Central memory CD4-positive, alpha-beta T cell (primary cell): Measurements from ENCODE around the gene DGKB.

Experiments used
- DNase-seq: peaks from one replicate; pipeline ENCODE4 v3.0.0; 2022

The DGKB gene

DNA sequence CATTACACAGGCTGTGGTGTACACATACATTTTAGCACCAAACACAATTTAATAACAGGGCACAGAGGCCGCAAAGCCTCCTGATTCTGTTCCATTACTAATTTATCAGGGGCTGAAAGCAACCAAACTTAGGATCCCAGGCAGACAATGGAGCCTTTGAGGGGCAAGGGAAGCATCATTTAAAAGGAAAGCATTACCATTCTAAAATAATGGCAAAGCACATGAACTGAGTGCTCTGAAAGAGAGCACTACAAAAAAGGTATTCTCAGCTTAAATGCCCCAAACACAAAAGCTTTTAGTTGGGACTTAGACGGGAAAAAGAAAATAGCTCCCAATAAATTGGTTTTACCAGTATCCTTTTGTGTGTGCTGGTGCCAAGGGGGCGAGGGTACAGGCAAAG is 631.1 kb downstream of the DGKB start:
- DNase-seq: no peak

DNA sequence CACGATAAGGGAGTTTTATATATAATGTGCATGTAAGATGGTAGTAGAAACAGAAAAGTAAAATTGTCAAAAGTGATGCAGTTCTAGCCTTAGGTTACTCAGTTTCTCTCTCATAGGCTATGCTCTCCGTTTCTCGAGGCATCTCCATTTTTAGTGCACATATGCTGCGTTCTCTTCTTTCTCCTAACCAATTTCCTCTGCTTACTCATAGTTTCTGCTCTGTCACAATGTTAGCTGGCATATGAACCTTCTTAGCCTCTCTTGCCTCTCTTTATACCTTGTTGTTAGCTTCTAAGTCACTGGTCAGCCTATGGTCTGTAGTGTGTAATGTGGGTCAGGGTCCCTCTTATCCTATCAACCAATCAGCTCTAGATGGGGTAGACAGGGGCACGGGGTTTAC is 632.5 kb downstream of the DGKB start:
- DNase-seq: no peak

DNA sequence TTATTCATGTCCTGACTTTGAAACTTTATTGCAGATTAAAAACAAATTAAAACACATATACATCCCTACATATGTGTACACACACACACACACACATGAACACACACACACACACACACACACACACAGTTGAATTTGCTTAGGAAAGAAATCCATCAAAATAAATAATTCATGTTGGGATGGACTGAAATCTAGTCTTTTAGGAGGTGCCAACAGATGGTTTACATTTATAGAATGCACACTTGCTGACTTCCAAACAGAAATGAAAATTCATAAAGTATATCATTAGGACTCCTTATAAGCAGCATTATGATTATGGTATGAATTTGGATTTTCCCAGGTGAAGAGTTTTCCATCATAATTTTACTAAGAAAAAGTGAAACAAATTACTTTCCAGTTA is 642.5 kb downstream of the DGKB start:
- no peak for DNase-seq

DNA sequence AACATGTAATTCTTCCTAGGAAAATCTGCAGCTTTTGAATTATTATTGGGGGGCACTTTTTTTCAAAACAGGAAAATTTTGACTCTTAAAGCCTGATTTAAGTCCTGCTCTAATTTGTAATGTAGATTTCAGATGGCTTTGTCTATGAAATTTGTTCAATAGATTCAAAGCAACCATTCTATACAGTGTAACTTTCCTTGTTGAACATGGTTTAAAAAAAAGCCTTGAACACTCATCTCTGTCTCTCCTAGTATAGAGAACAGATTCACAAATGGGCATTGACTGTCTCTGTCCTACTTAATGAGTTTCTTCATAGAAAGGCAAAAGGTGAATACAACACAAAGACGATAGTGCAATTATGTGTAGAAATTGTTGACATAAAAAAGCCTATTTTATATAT is 643.7 kb downstream of the DGKB start:
- DNase-seq: no peak

DNA sequence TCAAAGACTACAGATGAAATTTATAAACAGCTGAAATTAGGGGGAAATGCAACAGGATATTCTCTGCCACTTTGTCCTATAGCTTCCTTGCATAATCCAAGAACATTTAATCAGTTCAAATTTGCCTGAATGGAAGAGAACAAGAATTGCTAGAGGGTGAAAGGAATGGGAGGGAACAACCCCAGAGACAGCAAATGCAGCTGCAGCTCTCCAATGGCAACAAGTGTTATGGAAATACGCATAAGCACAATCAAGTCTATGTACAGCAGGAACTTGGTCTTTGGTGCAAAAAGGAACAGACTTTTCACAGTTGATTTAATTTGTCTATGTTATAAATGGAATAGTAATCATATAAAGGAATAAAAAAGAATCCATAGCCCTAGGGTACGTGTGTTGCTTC is 644.1 kb downstream of the DGKB start:
- DNase-seq: no peak

DNA sequence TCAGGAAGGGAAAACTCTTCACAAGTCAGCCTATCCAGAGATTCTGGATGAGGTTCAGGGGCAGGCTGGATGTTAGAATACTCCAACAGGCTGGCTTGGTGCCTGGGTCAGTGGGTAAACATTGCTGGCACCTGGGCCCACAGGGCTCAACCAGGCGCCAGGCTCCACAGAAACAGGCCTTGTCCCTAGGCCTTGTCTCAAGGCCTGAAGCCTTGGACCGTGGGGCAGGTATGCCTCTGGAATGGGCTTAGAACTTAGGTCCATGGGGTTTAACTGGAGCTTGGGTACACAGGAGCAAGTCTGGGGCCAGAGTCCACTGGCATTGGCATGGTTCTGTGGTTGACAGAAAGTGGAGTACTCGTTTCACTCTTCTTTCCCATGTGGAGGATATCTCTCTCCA is 650.1 kb downstream of the DGKB start:
- no peak for DNase-seq

DNA sequence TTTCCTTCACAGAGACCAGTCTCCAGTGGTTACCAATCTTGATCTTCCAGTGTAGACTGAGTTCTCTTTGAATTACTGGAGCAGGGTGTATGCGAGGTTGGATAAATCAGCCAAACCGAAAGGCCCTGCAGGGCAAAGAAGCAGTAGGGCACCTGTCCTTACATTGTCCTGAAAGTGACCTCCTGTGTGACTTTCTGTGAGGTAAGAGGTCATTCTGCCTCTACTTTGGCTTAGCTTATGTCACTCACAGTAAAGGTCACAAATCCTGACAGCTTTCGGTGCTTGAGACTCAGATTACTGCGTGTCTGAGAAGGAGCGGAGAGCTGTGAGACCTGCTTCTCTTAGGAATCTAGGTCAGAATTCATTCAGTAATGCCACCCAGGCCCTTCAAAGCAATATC is 660.4 kb downstream of the DGKB start:
- no peak for DNase-seq

DNA sequence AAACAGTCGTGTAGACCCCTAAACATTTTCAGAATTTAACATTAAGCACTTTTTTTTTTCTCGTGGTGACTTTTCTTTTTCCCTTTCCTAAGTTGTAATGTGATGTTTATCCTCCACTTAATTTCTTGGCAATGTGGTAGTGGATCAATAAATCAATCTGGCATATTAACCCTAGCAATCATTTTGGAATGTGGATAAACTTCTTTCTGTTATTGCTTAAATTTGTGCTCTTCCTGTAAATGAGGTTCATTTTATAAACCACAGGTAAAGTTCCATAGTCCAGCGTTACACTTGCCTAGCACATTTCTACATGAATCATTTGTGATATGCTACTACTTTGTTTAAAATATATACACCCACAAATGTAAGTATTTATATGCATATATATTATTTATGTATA is 665.7 kb downstream of the DGKB start:
- DNase-seq: no peak

DNA sequence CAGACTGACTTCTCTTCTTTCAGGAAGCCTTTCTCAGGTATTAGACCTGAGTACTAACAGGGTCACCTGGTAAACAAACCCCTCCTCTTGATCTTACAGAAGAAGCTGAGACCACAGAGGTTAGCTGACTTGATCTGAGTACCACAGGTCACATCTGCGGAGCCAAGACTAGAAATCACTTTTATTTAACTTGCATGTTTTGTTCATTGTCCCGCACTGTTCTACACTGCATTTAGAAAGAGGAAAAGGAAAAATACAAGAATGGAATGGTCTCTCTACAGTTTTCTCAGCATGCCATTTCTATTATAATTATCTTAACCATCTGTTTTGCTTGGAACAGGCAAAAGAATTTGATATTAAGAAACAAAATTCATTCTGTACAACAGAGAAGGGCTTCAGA is 667.5 kb downstream of the DGKB start:
- DNase-seq: no peak

DNA sequence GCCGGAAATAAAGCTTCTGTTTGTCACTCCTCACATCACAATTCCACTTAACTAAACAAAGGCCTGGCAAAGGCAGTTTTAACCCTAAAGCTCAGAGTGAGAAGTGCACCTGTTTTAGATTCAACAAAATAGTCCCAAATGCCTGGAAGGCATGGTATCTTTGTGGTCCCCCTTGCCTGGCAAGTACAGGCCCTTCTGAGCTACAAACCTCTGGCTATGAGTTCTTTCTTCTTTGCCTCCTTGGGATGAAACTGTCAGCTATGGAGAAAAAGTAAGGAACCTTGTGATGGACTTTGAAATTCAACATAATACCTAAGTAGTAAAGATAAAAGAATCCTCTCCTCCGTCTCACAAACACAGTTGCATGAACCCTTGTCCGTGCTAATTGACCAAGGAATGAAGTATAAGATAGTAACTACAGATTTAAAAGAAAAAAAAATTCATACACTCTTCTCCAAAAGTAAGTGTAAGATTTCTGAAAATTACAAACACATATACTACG is 668.6 kb downstream of the DGKB start:
- no peak for DNase-seq

DNA sequence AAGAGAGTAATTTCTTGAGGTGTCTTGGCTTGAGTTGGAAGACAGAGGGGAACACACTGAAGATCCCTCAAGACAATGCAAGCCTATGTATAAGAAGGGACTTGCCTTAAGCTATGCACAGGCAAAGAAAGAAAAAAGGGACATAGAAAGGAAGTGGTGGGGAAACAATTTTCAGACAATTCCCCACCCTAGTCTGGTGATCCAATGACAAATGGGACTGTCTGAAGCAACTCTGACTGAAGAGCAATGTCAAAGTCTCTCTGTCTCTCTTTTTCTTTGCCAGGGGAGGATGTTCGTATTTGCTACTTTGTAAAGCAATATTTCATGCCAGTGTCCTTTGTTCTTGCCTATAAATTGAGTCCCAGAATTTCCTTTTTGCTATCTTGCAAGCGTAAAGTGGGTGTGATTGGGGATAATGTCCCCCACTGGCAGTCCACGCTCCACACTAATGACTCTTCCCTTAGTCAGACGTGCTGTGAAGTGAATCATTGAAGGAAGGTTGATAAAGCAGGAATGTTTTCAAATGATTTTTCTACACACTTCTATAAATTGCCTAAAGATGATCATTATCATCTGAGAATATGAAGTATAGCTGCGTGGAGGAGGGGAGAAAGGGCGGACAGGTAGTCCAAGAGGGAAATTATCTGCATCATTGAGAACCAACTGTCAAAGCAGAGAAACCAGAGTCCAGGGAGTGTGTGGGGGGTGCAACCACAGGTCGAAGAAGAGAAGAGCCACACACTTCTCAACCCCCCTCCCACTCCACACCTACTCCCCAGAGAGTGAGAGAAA is 669.3 kb downstream of the DGKB start:
- DNase-seq: no peak

DNA sequence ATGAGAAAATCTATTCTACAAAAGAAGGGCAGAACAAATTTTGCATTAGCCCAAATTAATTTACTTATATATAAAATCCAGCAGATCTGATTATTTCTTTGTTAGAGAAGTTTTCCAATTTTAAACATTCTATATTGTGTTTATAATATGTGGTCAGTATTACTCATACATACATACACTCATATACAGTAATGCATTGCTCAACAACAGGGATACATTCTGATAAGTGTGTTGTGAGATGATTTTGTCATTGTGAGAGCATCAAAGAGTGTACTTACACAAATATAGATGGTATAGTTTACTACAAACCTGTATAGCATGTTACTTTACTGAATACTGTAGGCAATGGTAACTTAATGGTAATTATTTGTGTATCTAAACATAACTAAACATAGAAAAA is 673.5 kb downstream of the DGKB start:
- DNase-seq: no peak

DNA sequence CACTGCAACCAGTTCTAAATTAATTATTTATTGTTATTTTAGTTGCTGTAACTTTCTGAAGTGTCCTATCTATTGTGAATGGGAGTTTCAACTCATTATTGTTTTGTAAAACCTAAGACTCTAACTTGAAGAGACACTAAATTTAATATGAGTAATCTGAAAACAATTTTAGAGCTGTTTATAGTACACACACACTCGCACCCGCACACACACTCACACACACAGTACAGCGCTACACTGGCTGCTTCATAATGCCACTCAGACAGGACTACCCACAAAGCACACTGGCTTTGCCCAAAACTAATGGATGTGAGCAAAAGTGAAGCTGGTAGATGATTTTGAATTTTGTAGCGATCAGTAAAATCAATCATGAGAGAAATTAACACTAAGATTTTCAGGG is 674.2 kb downstream of the DGKB start:
- no peak for DNase-seq

DNA sequence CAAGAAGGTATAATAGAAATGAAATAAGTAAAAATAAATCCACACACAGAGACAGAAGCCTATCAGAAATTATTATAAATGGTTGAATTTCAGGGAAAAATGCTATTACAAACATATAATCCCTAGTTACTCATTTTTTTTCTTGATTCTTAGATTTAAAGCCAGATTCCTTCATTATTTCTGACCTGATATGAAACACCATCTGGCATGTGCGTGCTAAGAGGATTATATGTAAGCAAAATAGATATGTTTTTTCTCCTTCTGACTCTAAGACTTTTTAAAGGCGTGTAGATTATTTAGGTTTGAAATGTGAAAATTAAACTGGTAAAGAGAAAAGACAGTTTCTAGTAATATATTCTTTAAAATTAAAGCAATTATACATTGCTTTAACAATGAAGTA is 676.4 kb downstream of the DGKB start:
- DNase-seq: no peak

DNA sequence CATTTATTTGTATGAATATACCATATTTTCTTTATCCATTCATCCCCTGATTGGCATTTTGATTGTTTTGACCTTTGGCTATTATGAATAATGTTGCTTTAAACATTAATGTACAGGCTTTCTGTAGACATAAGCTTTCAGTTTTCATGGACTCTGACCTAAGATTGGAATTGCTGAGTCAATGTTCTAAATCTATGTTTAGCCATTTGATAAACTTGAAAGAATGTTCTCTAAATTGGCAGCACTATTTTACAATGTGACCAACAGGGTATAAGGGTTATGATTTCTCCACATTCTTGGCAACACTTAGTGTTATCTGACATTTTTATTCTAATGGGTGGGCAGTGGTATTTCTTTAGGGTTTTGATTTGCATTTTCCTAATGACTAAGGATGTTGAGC is 683.4 kb downstream of the DGKB start:
- no peak for DNase-seq

DNA sequence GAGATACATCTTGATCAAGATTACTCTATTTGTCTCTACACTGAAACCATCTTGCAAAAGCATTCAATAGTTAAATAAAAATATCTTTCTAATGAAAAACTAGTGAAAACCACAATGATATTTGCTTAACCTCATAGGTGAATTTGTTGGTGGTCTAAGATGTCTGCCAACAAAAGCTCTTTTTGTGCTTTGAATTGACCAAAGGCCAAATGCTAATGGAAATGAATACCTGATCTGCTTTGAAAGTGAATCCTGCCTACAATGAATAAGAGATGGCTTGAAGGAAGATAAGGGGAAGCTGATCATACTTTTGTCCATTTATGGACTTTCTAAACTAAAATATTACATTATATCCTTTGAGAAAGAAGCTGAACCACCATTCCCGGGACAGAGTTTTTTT is 684.2 kb downstream of the DGKB start:
- DNase-seq: no peak

DNA sequence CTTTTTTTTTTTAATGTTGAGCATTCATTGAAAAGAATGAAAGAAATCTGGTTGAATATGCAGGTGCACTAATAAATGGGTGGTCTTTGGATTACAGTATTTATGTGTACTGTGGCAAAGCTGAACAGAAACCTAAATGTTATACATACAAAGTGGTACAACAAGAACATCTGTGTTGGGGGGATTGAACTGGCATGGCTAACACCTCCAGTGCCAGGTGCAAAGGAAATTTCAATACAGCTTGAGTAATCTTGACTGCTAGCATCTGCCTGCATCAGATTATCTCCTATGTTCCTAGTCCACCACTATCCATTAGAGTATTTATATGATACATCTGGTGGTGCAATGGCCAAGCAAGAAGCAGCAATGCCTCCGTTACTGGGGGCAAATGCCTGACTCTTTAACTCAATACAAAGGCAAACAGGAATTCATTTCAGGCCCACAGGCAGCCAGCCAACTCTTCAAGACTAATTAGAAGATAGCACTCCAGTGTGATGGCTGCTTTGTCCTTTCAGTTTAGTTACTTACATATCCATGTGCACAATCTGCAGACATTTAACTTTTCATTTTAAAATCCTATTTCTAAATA is 692.6 kb downstream of the DGKB start:
- no peak for DNase-seq

DNA sequence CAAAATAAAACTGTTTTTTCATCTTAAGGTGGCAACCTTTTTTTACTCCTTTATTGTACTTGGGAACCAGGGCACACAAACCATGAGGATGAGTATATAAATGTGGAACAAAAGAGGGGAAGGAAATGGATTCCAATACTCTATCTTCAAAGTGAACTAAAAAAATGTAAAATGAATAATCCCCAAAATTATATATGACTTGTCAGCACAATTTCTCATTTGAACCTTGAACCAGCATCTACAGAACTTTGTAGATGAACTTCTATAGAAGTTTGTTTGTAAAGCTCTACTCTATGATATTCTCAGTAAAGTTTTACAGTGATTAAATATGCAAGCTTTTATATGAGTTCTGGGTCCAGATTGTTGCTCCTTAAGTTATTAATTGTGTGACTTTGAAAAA is 694.8 kb downstream of the DGKB start:
- DNase-seq: no peak

DNA sequence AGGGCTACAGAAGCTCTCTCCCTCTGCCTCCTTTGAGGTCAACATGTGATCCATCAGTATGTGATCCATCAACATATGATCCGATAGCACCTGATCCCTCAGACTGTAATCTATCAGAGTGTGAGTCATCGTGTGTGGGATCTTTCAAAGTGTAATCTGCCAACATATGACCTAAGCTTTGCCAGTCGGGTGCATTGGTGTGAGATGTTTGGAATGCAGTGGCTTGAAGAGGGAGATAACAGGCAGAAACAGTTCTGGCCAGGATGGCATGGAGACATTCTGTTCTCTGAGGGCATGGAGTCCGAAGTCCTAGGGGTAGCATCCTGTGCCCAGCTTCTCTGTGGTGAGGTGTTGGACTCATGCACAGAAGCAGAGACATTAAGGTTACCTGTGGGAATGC is 695.4 kb downstream of the DGKB start:
- DNase-seq: no peak

DNA sequence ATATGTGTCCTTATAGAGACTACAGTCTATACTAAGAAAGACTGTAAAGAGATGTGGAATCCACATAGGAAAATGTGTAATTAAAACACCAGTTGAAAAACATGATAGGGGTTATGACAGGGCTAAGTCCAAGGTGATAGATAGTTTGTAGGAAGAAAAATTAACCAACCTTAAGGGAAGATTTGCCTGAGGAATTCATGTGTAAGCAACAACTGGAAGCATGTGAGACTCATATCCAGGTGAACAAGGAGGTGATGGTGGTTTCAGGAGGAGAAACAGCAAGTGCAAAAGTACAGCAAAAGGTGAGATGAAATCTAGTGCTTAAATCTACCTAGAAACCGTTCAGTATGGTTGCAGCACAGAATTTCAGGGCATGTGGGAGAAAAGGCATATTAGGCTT is 696.4 kb downstream of the DGKB start:
- no peak for DNase-seq

DNA sequence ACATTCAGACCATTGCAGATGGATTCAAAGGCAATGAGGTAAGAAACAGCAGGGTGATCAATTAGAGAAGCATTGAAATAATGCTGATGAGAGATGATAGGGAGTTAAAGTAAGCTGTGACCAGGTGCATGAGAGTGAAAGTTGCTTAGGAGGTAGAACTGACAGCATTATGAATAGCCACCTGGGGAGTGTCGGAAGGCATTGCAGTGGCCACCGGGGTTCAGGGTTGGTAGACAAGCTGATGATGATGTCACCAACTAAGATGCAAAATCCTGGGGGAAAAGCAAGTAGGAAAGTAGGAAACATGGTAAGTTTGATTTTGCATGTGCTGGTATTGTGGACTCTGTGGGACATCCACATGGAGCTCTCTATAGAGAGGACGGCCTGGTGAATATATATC is 701.2 kb downstream of the DGKB start:
- no peak for DNase-seq

DNA sequence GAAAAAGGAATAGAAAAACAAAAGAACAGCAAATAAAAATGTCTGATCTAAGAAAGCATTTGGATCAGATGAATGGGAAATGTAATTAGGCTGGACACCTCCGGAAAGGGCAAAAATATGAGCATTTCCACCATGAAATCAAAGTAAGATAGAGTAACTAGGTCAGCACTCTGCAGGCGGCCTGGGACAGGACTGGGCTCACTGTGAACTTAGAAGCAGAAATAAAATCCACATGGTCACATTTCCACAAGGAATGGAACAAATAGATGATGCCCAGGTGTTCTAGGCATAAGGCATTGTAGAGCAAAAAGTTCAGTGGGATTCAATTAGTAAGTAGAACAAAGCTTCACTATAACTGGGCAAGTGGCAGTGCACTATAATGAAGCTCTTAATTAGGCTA is 703.2 kb downstream of the DGKB start:
- DNase-seq: no peak

DNA sequence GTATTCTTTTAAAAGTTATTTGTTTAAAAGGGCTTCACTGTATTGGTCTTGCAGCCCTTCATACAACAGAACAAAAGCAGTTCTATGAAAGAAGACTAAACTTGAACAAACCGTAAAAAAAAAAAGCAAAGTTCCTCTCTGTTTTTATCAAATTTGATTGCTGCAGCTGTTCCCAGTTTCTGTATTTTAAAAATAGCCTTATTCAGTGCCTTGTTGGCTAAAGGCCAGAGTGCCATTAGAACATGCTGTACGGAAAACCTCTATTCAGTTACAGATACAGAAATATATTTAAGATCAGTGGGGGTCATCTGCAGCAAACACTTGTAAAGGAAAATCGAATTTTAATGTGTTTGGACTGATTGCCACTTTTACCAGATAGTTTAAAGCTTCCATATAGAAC is 705.3 kb downstream of the DGKB start:
- DNase-seq: no peak

DNA sequence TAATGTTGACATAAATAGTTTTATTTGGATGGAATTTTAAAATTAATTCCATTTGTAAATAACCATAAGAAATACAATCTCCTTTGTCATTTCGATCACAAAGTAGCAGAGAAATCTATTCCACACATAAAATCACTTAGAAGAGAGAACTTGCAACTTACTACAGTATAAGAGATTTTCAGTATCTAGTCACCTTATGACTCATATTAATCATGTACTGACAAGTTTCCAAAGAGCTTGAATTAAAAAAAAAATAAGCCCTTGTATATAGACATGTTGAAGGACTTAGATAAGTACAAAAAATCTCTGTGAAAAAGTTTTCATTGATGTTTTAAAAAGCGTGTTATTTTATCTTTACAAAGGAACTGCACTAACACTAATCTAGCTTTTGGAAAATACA is 706.0 kb downstream of the DGKB start:
- no peak for DNase-seq

DNA sequence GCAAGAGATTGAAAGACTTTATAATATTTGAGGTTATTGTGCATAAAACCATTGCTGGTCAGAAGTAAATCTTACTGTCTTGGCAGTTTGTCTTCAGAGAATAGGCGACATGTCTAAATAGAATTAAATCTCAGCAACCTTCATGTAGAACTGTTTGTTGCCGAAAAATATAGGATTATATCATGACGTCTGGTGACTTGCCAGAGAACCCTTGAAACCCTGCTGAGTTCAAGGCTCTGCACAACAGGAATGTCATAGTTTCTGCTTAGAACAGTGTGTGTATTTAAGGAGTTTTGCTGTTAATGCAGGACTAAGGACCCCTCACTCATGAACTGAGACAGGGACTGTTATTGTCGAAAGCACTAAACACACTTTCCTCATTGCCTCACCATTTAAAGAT is 706.7 kb downstream of the DGKB start:
- no peak for DNase-seq
